ENCODE data around the gene GPRC5A. TPM values are rescaled to one million over a fixed set of nuclear protein-coding genes. Genes with fewer than 3 reads are reported as not detected.

Gene GPRC5A
- total and polyA plus RNA-seq, 2 of the 8 experiments (the other 6 are each of a cell fraction or from before 2014, with no cell fraction given): 1.0 to 1.4 TPM

GRCh38 chr12:12954356-12954755 is 63.0 kb downstream of the GPRC5A start:
- Histone ChIP-seq H4K5ac (ENCODE audit: insufficient read length, low read depth, low read length) (no peak overlapping the region), H3K9me3 (ENCODE audit: insufficient read depth in 2 of 2, low read depth in 1 of 2, low read length in 1 of 2) (no peaks in the 10 kb centered on the region), H3K4me1 (replicated peaks in 1 of 4; ENCODE audit: control insufficient read depth in 3 of 4, insufficient read depth in 4 of 4, low read length in 3 of 4) (no peaks in the 10 kb centered on the region), H4K20me1 (replicated peaks in 1 of 2; ENCODE audit: control insufficient read depth in 1 of 2, insufficient read depth in 2 of 2, low read length in 2 of 2) (no peaks in the 10 kb centered on the region), H3K27me3 (replicated peaks in 1 of 4; ENCODE audit: control insufficient read depth in 3 of 4, extremely low read depth in 1 of 4, insufficient read depth in 3 of 4, low read length in 3 of 4) (no peaks in the 10 kb centered on the region), H3K14ac (ENCODE audit: insufficient read length) (no peak overlapping the region), H3K4ac (replicated peaks; ENCODE audit: insufficient read length, low read depth, low read length) (no peak overlapping the region), H3K4me2 (ENCODE audit: insufficient read depth in 1 of 2, low read depth in 2 of 2, low read length in 2 of 2) (no peak overlapping the region), H3K36me3 (ENCODE audit: control insufficient read depth in 2 of 4, insufficient read depth in 4 of 4, low read length in 3 of 4) (no peaks in the 10 kb centered on the region), H3K79me1 (ENCODE audit: low read depth, low read length) (no peaks in the 10 kb centered on the region), H4K91ac (replicated peaks; ENCODE audit: insufficient read length, low read length) (no peak overlapping the region), H3K56ac (replicated peaks; ENCODE audit: insufficient read length, low read depth, low read length) (no peak overlapping the region), H3K23ac (ENCODE audit: insufficient read length) (no peak overlapping the region), H2BK15ac (ENCODE audit: low read length) (no peak overlapping the region), H2BK12ac (ENCODE audit: low read depth, low read length) (no peak overlapping the region), H3K18ac (ENCODE audit: extremely low read depth, low read length) (no peak overlapping the region), H2AFZ (ENCODE audit: low read length) (no peak overlapping the region), H2BK20ac (ENCODE audit: low read length) (no peak overlapping the region), H3K4me3 (ENCODE audit: extremely low read depth in 1 of 4, insufficient read depth in 2 of 4, low read depth in 3 of 4, low read length in 4 of 4) (no peak overlapping the region), H2BK120ac (replicated peaks; ENCODE audit: low read depth, low read length) (no peak overlapping the region), H3K23me2 (ENCODE audit: low read depth, low read length) (no peaks in the 10 kb centered on the region), H3K79me2 (ENCODE audit: control insufficient read depth in 1 of 2, insufficient read depth in 2 of 2, low read length in 2 of 2) (no peaks in the 10 kb centered on the region), H2AK5ac (ENCODE audit: low read depth, low read length) (no peak overlapping the region), H2BK5ac (ENCODE audit: low read depth, low read length) (no peak overlapping the region), H3K9ac (replicated peaks in 1 of 4; ENCODE audit: extremely low read depth in 1 of 4, low read depth in 3 of 4, low read length in 3 of 4) (no peak overlapping the region), H3K27ac (ENCODE audit: low read depth, low read length) (no peak overlapping the region), H4K8ac (ENCODE audit: extremely low read depth, insufficient read depth, low read length) (no peak overlapping the region)
- DNase-seq (ENCODE audit: low read depth in 1 of 2, low spot score in 2 of 2): peak in 1 of 2 experiments; percentile 22
- ChIA-PET POLR2A (ENCODE audit: partially characterized antibody) (no interaction called here), CTCF (ENCODE audit: partially characterized antibody) (interaction anchor here (1.0 to 1.2 kb wide), 5 partner anchors 15 to 258 kb away, joined by 3 read pairs; no protein-coding TSS in a partner anchor)
- no peak for FAIRE-seq
- no peak for TF ChIP-seq MAFK (IDR thresholded peaks at IDR 0.05; ENCODE audit: low read depth, low read length)
- no peak for TF ChIP-seq CBX5 (IDR thresholded peaks at IDR 0.05; ENCODE audit: low read depth, low read length)
- TF ChIP-seq HDAC2 (IDR thresholded peaks at IDR 0.05; ENCODE audit: borderline replicate concordance in 1 of 2, low read depth in 2 of 2, low read length in 2 of 2): no peak
- no peak for TF ChIP-seq CREB1 (IDR thresholded peaks at IDR 0.05)
- TF ChIP-seq RBBP5 (IDR thresholded peaks at IDR 0.05; ENCODE audit: borderline replicate concordance, low read depth, low read length): no peak
- TF ChIP-seq RFX5 (IDR thresholded peaks at IDR 0.05; ENCODE audit: borderline replicate concordance, low read depth, low read length): no peak
- no peak for TF ChIP-seq SP1 (IDR thresholded peaks at IDR 0.05; ENCODE audit: low read depth, low read length)
- TF ChIP-seq MAX (IDR thresholded peaks at IDR 0.05): no peak
- no peak for TF ChIP-seq JUND (IDR thresholded peaks at IDR 0.05; ENCODE audit: low read length)
- WGBS, 2 experiments (ENCODE audit: extremely low coverage in 1 of 2, insufficient coverage in 1 of 2, insufficient read length in 1 of 2, insufficient replicate concordance in 2 of 2, low coverage in 1 of 2, low lambda C conversion rate in 2 of 2, missing lambda C conversion rate in 1 of 2): 91% methylated on average over 4 of the region's 4 CpGs; no CpG with 5 or more reads in 1 of the 2 experiments
